ENCODE results near the gene CRX.
"Not testable (repeated sequence)": the region's sequence is repeated elsewhere in the genome, so short reads cannot be mapped to it uniquely, and the experiment has no call there.

Gene CRX

GRCh38 chr19:47821460-47822020 is at the start of gene CRX:
Gene CRX (plus strand): TSS chr19:47821937. CDS start chr19:47834444, 12,507 bp downstream.
- no peak for DNase-seq (ENCODE audit: low read depth)

GRCh38 chr19:47776568-47776967 is 45.2 kb upstream of the CRX start:
- no peak for DNase-seq (ENCODE audit: low read depth)

GRCh38 chr19:47777245-47778048 is 44.3 kb upstream of the CRX start:
- DNase-seq (ENCODE audit: low read depth): not testable (repeated sequence)

GRCh38 chr19:47778049-47778953 is 43.4 kb upstream of the CRX start, which contains the start of gene SELENOW:
Gene SELENOW (plus strand): TSS chr19:47778703. CDS start chr19:47778786, 83 bp downstream.
- peak; percentile 61 for DNase-seq (ENCODE audit: low read depth)

- no peak for DNase-seq (ENCODE audit: low read depth)
These were observed 42.8 kb upstream of the CRX start for GRCh38 chr19:47778954-47779351.

GRCh38 chr19:47779524-47780214 is 42.1 kb upstream of the CRX start:
- no peak for DNase-seq (ENCODE audit: low read depth)

GRCh38 chr19:47780215-47780551 is 41.6 kb upstream of the CRX start:
- DNase-seq (ENCODE audit: low read depth): no peak

GRCh38 chr19:47781590-47782262 is 40.0 kb upstream of the CRX start:
- DNase-seq (ENCODE audit: low read depth): no peak

GRCh38 chr19:47786566-47786965 is 35.2 kb upstream of the CRX start:
- DNase-seq (ENCODE audit: low read depth): no peak

GRCh38 chr19:47787307-47787706 is 34.4 kb upstream of the CRX start:
- DNase-seq (ENCODE audit: low read depth): not testable (repeated sequence)

GRCh38 chr19:47789811-47790210 is 31.9 kb upstream of the CRX start:
- not testable (repeated sequence) for DNase-seq (ENCODE audit: low read depth)

- peak; percentile 64 for DNase-seq (ENCODE audit: low read depth)
These were observed 31.3 kb upstream of the CRX start for GRCh38 chr19:47790398-47790814.

- no peak for DNase-seq (ENCODE audit: low read depth)
These were observed 29.1 kb upstream of the CRX start for GRCh38 chr19:47792616-47793015.

- no peak for DNase-seq (ENCODE audit: low read depth)
These were observed 27.2 kb upstream of the CRX start for GRCh38 chr19:47794526-47794925.

GRCh38 chr19:47796785-47797184 is 25.0 kb upstream of the CRX start:
- DNase-seq (ENCODE audit: low read depth): no peak

GRCh38 chr19:47797996-47798903 is 23.5 kb upstream of the CRX start:
- DNase-seq (ENCODE audit: low read depth): no peak

GRCh38 chr19:47798904-47799266 is 22.9 kb upstream of the CRX start:
- no peak for DNase-seq (ENCODE audit: low read depth)

- DNase-seq (ENCODE audit: low read depth): no peak
These were observed 20.5 kb upstream of the CRX start for GRCh38 chr19:47801270-47801669.

GRCh38 chr19:47802521-47803043 is 19.2 kb upstream of the CRX start:
- no peak for DNase-seq (ENCODE audit: low read depth)

GRCh38 chr19:47803148-47803547 is 18.6 kb upstream of the CRX start:
- DNase-seq (ENCODE audit: low read depth): not testable (repeated sequence)

All from activated T-helper 1 cell treated with Interleukin-2 at 50 U/mL for 16 hours (primary cell).